Coronary artery (tissue), 2 donors: ENCODE data around the gene JAK1.

Experiments used
- DNase-seq: peaks from one replicate; pipeline ENCODE4 v3.0.0-alpha.2; 2017; ENCODE audit warnings: low spot score
- H3K27ac ChIP-seq, 2 donors: fragments of 200-600 bp; sonication (generic); one replicate each; pipeline ENCODE4 v1.5.1; 2016 to 2019
- H3K4me3 ChIP-seq: fragments of 200-600 bp; sonication (generic); 2 replicates; pipeline ENCODE4 v1.5.1; 2016; ENCODE audit warnings: mild to moderate bottlenecking, moderate library complexity
- CTCF ChIP-seq: fragments of 200-600 bp; sonication (generic); IDR thresholded peaks from one replicate; pipeline ENCODE4 v1.5.1; 2019; ENCODE audit warnings: antibody characterized with exemption

The JAK1 gene

GRCh38 chr1:64948216-64948615, 18.1 kb downstream of the JAK1 start:
- DNase-seq = no peak
- Histone ChIP-seq H3K27ac (no peak overlapping the region), H3K4me3 (no peak overlapping the region)
- no peak for TF ChIP-seq CTCF

GRCh38 chr1:64946916-64947315, 19.4 kb downstream of the JAK1 start:
- Histone ChIP-seq H3K27ac (no peak overlapping the region), H3K4me3 (no peak overlapping the region)
- TF ChIP-seq CTCF = no peak
- DNase-seq = no peak

- TF ChIP-seq CTCF = no peak
- no peak for DNase-seq
- Histone ChIP-seq H3K27ac (no peak overlapping the region), H3K4me3 (no peak overlapping the region)
Measured at GRCh38 chr1:64944913-64945312, 21.4 kb downstream of the JAK1 start.

GRCh38 chr1:64942675-64943074, 23.7 kb downstream of the JAK1 start:
- no peak for DNase-seq
- TF ChIP-seq CTCF = no peak
- Histone ChIP-seq H3K4me3 (no peak overlapping the region), H3K27ac (no peak overlapping the region)

GRCh38 chr1:64942118-64942517, 24.2 kb downstream of the JAK1 start:
- TF ChIP-seq CTCF = no peak
- no peak overlapping the region for H3K4me3 ChIP-seq
- no peak overlapping the region for H3K27ac ChIP-seq
- no peak for DNase-seq

GRCh38 chr1:64941461-64942117, 24.8 kb downstream of the JAK1 start:
- DNase-seq = no peak
- TF ChIP-seq CTCF = no peak
- H3K27ac ChIP-seq = no peak overlapping the region
- H3K4me3 ChIP-seq = no peak overlapping the region

GRCh38 chr1:64940025-64940424, 26.3 kb downstream of the JAK1 start:
- no peak for DNase-seq
- no peak for TF ChIP-seq CTCF
- Histone ChIP-seq H3K4me3 (no peak overlapping the region), H3K27ac (no peak overlapping the region)
